Astrocyte (in vitro differentiated cells and primary cell): ENCODE measurements around the gene TMEM132A. TPM values are rescaled to one million over a fixed set of nuclear protein-coding genes. Genes with fewer than 3 reads are reported as not detected.

Experiments used
- DNase-seq: peaks from one replicate; pipeline ENCODE4 v3.0.0-alpha.2; 2010; ENCODE audit warnings: low read depth
- FAIRE-seq: peaks from 2 replicates; lab custom pipeline; 2011; peaks lifted over from hg19 to GRCh38; lab: Jason Lieb, UNC
- H2AFZ ChIP-seq: 2 replicates; pipeline ENCODE4 v1.6.0; 2012; ENCODE audit warnings: low read depth, low read length, inconsistent platforms
- H3K27ac ChIP-seq: 2 replicates; pipeline ENCODE4 v1.5.1; 2011; ENCODE audit warnings: low read depth, low read length, inconsistent platforms
- H3K27me3 ChIP-seq: 2 replicates; pipeline ENCODE4 v1.6.0; 2011; ENCODE audit warnings: low read length, inconsistent platforms; ENCODE audit not compliant: insufficient read depth
- H3K36me3 ChIP-seq: 2 replicates; pipeline ENCODE4 v1.5.1; 2011; ENCODE audit warnings: low read length, inconsistent platforms; ENCODE audit not compliant: insufficient read depth
- H3K4me1 ChIP-seq: 2 replicates; pipeline ENCODE4 v1.5.1; 2011; ENCODE audit warnings: low read length, inconsistent platforms; ENCODE audit not compliant: insufficient read depth
- H3K4me2 ChIP-seq: 2 replicates; pipeline ENCODE4 v1.6.0; 2012; ENCODE audit warnings: low read length, inconsistent platforms
- H3K4me3 ChIP-seq: 2 replicates; pipeline ENCODE4 v1.5.1; 2011; ENCODE audit warnings: low read depth, mild to moderate bottlenecking, low read length, inconsistent platforms; ENCODE audit not compliant: insufficient read depth
- H3K79me2 ChIP-seq: 2 replicates; pipeline ENCODE4 v1.6.0; 2012; ENCODE audit warnings: mild to moderate bottlenecking, low read length, inconsistent platforms; ENCODE audit not compliant: insufficient read depth
- H3K9ac ChIP-seq: 2 replicates; pipeline ENCODE4 v1.6.0; 2012; ENCODE audit warnings: mild to moderate bottlenecking, low read length, inconsistent platforms
- H3K9me3 ChIP-seq: 2 replicates; pipeline ENCODE4 v1.5.1; 2012; ENCODE audit warnings: low read depth, mild to moderate bottlenecking, low read length, inconsistent platforms; ENCODE audit not compliant: insufficient read depth
- H4K20me1 ChIP-seq: 2 replicates; pipeline ENCODE4 v1.6.0; 2012; ENCODE audit warnings: low read length, inconsistent platforms; ENCODE audit not compliant: insufficient read depth
- H3K27ac Mint-ChIP-seq: one replicate; pipeline ENCODE4 v1.8.0; 2021; ENCODE audit warnings: mild to moderate bottlenecking, mixed read lengths; ENCODE audit not compliant: unreplicated experiment
- H3K27me3 Mint-ChIP-seq: one replicate; pipeline ENCODE4 v1.8.0; 2021; ENCODE audit warnings: low read depth, mixed read lengths; ENCODE audit not compliant: unreplicated experiment
- H3K36me3 Mint-ChIP-seq: one replicate; pipeline ENCODE4 v1.8.0; 2021; ENCODE audit warnings: low read depth, mixed read lengths; ENCODE audit not compliant: unreplicated experiment
- H3K4me1 Mint-ChIP-seq: one replicate; pipeline ENCODE4 v1.8.0; 2021; ENCODE audit warnings: low read depth, mixed read lengths; ENCODE audit not compliant: unreplicated experiment
- H3K4me3 Mint-ChIP-seq: one replicate; pipeline ENCODE4 v1.8.0; 2021; ENCODE audit warnings: mild to moderate bottlenecking, moderate library complexity, mixed read lengths; ENCODE audit not compliant: unreplicated experiment
- H3K9me3 Mint-ChIP-seq: one replicate; pipeline ENCODE4 v1.8.0; 2021; ENCODE audit warnings: mild to moderate bottlenecking, mixed read lengths; ENCODE audit not compliant: unreplicated experiment
- CTCF ChIP-seq: IDR thresholded peaks from 2 replicates; pipeline ENCODE4 v1.5.1; 2011; ENCODE audit warnings: low read depth, mild to moderate bottlenecking, inconsistent platforms, low read length, moderate library complexity; ENCODE audit not compliant: insufficient read depth
- EZH2 ChIP-seq: IDR thresholded peaks from 2 replicates; pipeline ENCODE4 v1.6.1; 2012; ENCODE audit warnings: mild to moderate bottlenecking, low read length, inconsistent platforms; ENCODE audit not compliant: insufficient read depth
- total RNA-seq: library from RNA; stranded (reverse); gene quantifications from 2 replicates; pipeline ENCODE4 v1.2.1, GENCODE V29; 2021

TMEM132A gene
- total RNA-seq, 1 donor from 2014 or later, result 117 TPM

GRCh38 chr11:60912851-60913528 is 11.3 kb upstream of the TMEM132A start:
- Histone ChIP-seq H3K9me3 (no peaks in the 10 kb centered on the region), H3K27me3 (peaks cover 6% of the 10 kb centered on the region), H3K4me3 (peak overlapping the region; percentile 66), H3K36me3 (no peaks in the 10 kb centered on the region), H3K27ac (peak overlapping the region; percentile 84), H3K4me2 (peak overlapping the region; percentile 86), H3K4me1 (peaks cover 23% of the 10 kb centered on the region), H3K79me2 (peaks cover 35% of the 10 kb centered on the region), H2AFZ (peak overlapping the region; percentile 82), H3K9ac (peak overlapping the region; percentile 81), H4K20me1 (peaks cover 7% of the 10 kb centered on the region)
- Mint-ChIP-seq H3K4me1 (peaks cover 7% of the 10 kb centered on the region), H3K27ac (no peak overlapping the region), H3K4me3 (peak overlapping the region; percentile 100), H3K27me3 (peaks cover 32% of the 10 kb centered on the region), H3K36me3 (no peaks in the 10 kb centered on the region), H3K9me3 (peaks cover 7% of the 10 kb centered on the region)
- FAIRE-seq (no peak), DNase-seq (no peak)
- no peak for TF ChIP-seq EZH2
- no peak for TF ChIP-seq CTCF

- Histone ChIP-seq H4K20me1 (peaks cover 16% of the 10 kb centered on the region), H3K79me2 (peaks cover 45% of the 10 kb centered on the region), H3K9me3 (no peaks in the 10 kb centered on the region), H2AFZ (peak within 1 kb of the TSS; percentile 82), H3K4me3 (peak within 1 kb of the TSS; percentile 66), H3K4me1 (peaks cover 29% of the 10 kb centered on the region), H3K27me3 (peaks cover 6% of the 10 kb centered on the region), H3K9ac (peak within 1 kb of the TSS; percentile 81), H3K27ac (peak within 1 kb of the TSS; percentile 84), H3K4me2 (peak within 1 kb of the TSS; percentile 86), H3K36me3 (no peaks in the 10 kb centered on the region)
- Mint-ChIP-seq H3K27ac (peak within 1 kb of the TSS; percentile 88), H3K36me3 (no peaks in the 10 kb centered on the region), H3K9me3 (peaks cover 4% of the 10 kb centered on the region), H3K4me3 (peak within 1 kb of the TSS; percentile 100), H3K27me3 (peaks cover 22% of the 10 kb centered on the region), H3K4me1 (peaks cover 9% of the 10 kb centered on the region)
- FAIRE-seq, result no peak
- TF ChIP-seq CTCF (no peak), EZH2 (no peak)
- peak; percentile 78 for DNase-seq
Measured at GRCh38 chr11:60913793-60914632, 10.2 kb upstream of the TMEM132A start, which contains the start of gene TMEM109. Gene TMEM109 (plus strand): TSS chr11:60914158. CDS start chr11:60919694, 5,536 bp downstream.
